Left lobe of liver (tissue), 2 donors: ENCODE results near the gene TTL. TPM values are rescaled to one million over a fixed set of nuclear protein-coding genes. Genes with fewer than 3 reads are reported as not detected.

Experiments
- ATAC-seq: fragments of 200-7000 bp; cut with Tn5 transposase; one replicate; pipeline ENCODE4 v1.9.1; 2020; ENCODE audit warnings: mild to moderate bottlenecking, moderate library complexity
- DNase-seq: peaks from one replicate; pipeline ENCODE4 v3.0.0-alpha.2; 2020; ENCODE audit warnings: low spot score
- total RNA-seq: library from RNA; stranded (reverse); gene quantifications from one replicate; pipeline ENCODE4 v1.2.1, GENCODE V29; 2021
- donor health status: DM: no; HTN: no; CAD: no; lungs with moderate emphysema.
- donor health status: DM: no; HTN: yes; CAD: no.

TTL gene
- total RNA-seq, 1 donor from 2014 or later, result 16.4 TPM

DNA sequence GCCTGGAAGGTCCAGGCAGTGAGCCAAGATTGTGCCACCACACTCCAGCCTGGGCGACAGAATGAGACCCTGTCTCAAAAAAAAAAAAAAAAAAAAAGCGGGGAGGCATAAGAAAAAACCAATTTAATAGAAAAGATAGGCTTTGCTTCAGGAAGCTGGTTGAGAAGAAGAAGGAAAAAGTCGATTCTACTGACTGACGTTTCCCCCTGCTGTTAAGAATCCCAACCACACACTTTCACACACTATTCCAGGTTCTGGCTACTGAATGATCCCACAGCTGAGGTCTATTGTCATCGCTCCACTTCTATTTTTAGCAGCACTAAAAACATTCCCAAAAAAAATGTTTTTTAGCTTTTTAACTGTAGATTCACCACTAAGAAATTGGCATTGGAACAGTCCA is 95.8 kb downstream of the TTL start:
- DNase-seq (no peak), ATAC-seq (no peak)

DNA sequence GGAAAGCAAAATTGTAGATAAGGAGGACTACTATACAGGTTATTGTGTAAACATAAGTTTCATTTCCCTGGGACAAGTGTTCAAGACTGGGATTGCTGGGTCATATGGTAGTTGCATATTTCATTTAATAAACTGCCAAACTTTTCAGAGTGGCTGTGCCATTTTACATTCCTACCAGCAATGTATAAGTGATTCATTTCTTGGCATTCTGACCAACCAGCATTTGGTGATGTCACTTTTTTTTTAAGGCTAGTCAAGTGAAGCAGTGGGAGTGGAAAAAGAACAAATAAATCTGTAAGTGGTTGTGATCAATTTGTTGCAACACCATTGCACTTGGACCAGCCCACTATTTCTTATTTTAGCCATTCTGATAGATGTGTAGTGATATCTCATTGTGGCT is 97.3 kb downstream of the TTL start:
- DNase-seq, result no peak

DNA sequence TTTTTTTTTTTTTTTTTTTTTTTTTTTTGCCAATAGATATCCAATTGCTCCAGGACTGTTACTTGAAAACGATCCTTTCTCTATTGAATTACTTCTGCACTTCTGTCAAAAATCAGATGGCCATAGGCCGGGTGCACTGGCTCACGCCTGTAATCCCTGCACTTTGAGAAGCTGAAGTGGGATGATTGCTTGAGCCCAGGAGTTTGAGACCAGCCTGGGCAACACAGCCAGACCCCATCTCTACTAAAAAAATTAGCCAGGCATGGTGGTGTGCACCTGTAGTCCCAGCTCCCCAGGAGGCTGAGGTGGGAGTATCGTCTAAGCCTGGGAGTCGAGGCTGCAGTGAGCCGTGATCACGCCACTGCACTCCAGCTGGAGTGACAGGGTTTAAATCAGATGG is 98.1 kb downstream of the TTL start:
- no peak for ATAC-seq
- DNase-seq, result peak; percentile 27

More for the DNA sequence above, 97.3 kb downstream of the TTL start:
- no peak for ATAC-seq

DNA sequence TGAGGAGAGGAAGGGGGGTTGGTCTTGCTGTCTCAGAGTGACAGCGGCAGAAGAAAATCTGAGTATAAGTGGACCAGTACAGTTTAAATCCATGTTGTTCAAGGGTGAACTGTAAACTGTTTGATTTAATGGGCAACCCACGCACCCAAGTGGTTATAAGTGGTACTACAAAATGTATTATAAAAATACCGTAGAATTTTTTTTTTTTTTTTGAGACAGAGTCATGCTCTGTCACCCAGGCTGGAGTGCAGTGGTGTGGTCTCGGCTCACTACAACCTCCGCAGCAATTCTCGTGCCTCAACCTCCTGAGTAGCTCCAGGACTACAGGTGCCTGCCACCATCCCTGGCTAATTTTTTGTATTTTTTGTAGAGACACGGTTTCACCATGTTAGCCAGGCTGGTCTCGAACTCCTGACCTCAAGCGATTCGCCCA is 100.4 kb downstream of the TTL start:
- DNase-seq, result peak; percentile 43
- peak; percentile 25 for ATAC-seq

DNA sequence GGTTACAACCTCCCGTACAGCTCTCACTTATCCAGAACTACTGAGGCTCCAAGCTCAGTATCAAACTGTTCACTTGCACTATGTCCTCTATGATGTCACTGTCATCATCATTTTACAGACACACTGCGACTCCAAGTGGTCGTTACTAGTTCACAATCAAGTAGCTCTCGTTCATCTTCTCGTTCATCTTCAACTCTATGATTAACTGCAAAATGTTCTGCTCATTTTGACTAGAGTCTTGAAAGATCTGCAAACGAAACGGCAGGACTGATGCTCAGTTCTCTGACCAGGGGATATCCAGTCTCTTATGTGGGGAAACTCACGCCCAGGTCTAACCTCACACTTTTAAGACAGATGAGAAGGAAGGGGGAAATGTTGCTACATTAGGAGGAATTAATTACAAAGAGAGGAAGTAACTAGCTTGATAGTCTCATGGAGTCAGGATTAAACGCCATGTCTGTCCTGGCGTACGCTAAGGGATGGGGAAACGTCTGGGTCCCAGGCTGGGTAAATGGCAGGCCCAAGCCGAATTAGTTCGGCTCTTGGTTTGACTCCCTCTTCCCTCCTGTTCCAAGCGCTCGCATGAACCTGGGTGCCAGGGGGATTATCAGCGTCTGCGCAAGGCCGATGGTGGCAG is 101.7 kb downstream of the TTL start:
- ATAC-seq (peak; percentile 6), DNase-seq (peak; percentile 24)

DNA sequence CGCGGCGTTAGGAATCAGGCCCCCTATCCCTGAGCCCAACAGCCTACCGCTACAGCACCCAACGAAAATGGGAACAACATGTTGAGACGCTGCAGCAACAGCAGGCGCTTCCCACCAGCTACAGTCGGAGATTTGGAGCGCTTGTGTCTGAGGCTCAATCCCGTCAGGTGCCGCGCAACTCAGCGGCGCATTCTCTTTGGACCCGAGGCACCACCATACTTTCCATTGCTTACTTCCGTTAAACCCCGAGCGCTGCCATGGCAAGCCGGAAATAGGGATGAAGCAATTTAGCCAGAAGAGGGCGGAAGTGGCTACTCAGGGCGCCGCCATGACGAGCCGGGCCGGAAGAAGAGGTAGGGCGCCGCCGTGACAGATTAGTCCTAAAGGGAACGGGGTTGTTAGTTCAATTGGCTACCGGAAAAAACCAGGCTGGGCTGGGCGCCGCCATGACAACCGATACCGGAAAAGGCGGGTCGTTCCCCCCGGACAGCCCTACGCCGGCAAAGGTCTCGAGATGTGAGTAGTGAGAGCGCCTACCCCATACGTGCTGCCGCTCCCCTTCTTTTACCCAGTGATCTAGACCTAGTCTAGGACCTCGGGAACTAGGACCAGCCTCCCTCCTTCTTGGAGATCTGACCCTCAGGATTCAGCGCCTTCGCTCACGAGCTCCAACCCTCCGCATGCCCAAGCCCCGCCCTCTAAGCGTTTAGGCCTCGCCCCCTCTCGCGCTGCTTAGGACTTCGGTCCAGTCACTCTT is 102.4 kb downstream of the TTL start, which contains the start of gene CHCHD5:
TSS of gene CHCHD5 (plus strand) at position 476 of the 757 bp plus-strand sequence. CDS start at position 515, 39 bp downstream.
- ATAC-seq (peak; percentile 87), DNase-seq (peak; percentile 96)

DNA sequence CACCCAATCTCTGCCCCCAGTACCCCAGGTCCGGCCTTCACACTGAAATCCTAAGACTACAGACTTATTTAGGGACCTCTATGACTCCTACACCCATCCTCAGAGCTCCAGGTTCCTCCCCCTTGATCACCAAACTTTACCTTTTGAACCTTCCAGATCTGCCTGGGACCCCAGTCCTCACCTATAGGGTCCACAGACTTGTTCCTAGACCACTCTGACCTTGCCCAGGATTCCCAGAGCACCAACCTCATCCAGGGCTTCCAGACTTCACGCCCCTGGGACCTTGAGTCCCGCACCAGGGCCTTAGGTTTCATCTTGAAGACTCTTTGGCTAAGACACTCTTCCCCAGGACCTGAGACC is 102.9 kb downstream of the TTL start:
- ATAC-seq, result no peak
- DNase-seq, result no peak

DNA sequence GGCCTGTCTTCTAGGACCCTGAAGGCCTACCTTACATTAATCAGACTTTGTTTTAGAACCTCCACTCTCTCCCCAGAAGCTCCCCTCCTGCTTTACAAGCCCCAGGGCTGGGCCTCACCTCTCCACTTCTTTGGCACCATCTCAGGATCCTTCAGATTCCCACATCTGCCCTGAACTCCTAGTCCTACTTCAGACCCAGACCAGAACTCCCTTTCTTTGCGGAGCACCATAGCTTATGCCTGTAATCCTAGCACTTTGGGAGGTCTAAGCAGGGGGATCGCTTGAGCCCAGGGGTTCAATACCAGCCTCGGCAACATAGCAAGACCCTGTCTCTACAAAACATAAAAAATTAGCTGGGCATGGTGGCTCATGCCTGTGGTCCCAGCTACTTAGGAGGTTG is 103.4 kb downstream of the TTL start:
- ATAC-seq, result no peak
- DNase-seq, result no peak

DNA sequence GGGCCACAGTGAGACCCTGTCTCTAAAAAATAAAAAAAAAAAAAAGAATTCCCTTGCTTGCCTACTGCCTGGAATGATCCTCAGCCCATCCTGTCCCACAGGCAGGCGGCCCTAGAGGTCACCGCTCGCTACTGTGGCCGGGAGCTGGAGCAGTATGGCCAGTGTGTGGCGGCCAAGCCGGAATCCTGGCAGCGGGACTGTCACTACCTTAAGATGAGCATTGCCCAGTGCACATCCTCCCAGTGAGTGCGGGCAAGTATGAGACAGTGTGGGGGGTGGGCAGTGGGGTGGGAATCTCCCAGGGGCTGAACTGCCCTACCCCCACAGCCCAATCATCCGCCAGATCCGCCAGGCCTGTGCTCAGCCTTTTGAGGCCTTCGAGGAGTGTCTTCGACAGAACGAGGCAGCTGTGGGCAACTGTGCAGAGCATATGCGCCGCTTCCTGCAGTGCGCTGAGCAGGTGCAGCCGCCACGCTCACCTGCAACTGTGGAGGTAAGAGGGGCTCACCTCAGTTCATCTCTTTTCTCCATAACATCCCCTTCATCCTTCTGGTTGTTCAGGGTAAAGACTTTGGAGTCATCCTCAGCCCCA is 104.0 kb downstream of the TTL start:
- DNase-seq, result peak; percentile 46
- no peak for ATAC-seq

DNA sequence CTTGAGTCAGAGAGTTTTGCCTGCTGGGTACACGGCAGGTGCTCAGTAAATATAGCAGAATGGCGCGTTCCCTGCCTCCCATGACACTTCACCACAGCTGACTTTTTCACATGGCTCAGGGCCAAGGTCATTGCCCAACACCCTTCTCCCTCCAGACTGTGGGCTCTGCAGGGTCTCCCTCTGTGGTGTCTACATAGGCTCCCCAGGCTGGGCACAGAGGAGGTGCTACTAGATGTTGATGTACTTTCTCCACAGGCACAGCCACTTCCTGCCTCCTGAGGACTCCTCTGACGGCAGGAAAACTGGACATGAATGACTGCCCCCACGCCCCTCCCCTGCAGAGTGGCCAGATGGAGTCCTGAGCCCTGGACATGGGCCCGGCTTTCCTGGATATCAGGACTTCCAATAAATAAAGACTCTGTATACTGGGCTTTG is 106.7 kb downstream of the TTL start:
- ATAC-seq (no peak), DNase-seq (no peak)

Other genes with a start within 250 kb of the TTL start
- gene ZC3H8, start 227.1 kb upstream of the TTL start, total RNA-seq, result 5.3 TPM
- gene ZC3H6, start 206.6 kb upstream of the TTL start, total RNA-seq, result 3.7 TPM
- 6.7 TPM for gene RGPD8, start 48.5 kb upstream of the TTL start, total RNA-seq
- gene POLR1B, start 60.3 kb downstream of the TTL start, total RNA-seq, result 16.2 TPM
- gene CHCHD5, start 102.5 kb downstream of the TTL start, total RNA-seq, result 21.2 TPM
- 12.9 TPM for gene SLC20A1, start 163.8 kb downstream of the TTL start, total RNA-seq
- gene NT5DC4, start 238.9 kb downstream of the TTL start, total RNA-seq, result not detected